Measurements from ENCODE around the gene MAP9. TPM values are rescaled to one million over a fixed set of nuclear protein-coding genes. Genes with fewer than 3 reads are reported as not detected.
"Not testable (repeated sequence)": the region's sequence is repeated elsewhere in the genome, so short reads cannot be mapped to it uniquely, and the experiment has no call there.

Gene MAP9
- total RNA-seq, 1 experiment from 2014 or later, result 3.1 TPM

GRCh38 chr4:155322782-155323181 lies 54.0 kb downstream of the MAP9 start:
- DNase-seq (ENCODE audit: low read depth in 1 of 2, low spot score in 2 of 2), result no peak
- Histone ChIP-seq H3K4me1 (replicated peaks) (no peaks in the 10 kb centered on the region), H3K9me3 (replicated peaks) (no peaks in the 10 kb centered on the region), H3K27ac (no peak overlapping the region), H3K27me3 (replicated peaks) (no peaks in the 10 kb centered on the region), H3K4me3 (no peak overlapping the region), H3K36me3 (no peaks in the 10 kb centered on the region)

GRCh38 chr4:155321006-155321405 lies 55.8 kb downstream of the MAP9 start:
- H3K4me1 ChIP-seq (replicated peaks), result no peaks in the 10 kb centered on the region
- no peak for DNase-seq (ENCODE audit: low read depth in 1 of 2, low spot score in 2 of 2)
- H3K27me3 ChIP-seq (replicated peaks), result no peaks in the 10 kb centered on the region; the same call in 1 of the 2 replicates
- no peaks in the 10 kb centered on the region for H3K9me3 ChIP-seq (replicated peaks)
- no peak overlapping the region for H3K27ac ChIP-seq
- no peak overlapping the region for H3K4me3 ChIP-seq
- H3K36me3 ChIP-seq, result no peaks in the 10 kb centered on the region

DNA sequence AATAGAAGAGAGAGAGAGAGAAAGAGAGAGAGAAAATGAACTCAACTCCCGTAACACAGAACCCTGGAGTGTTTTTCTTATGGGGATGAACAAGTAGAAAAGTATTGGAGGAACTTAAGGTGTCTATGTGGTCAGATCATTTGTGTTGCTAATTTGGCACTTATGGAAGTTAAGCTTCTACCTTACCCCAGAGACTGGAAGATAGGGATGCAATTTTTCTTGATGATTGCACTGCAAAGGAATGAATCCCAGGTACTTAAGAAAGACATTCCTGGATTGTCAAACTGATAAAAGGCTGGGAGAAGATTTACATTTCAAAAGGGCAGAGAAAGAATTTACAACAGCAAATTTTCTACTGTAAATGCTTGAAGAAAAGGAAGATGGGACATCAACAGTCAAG lies 57.2 kb downstream of the MAP9 start:
- no peak for DNase-seq (ENCODE audit: low read depth in 1 of 2, low spot score in 2 of 2)
- Histone ChIP-seq H3K4me1 (replicated peaks) (no peaks in the 10 kb centered on the region), H3K27ac (no peak overlapping the region)

DNA sequence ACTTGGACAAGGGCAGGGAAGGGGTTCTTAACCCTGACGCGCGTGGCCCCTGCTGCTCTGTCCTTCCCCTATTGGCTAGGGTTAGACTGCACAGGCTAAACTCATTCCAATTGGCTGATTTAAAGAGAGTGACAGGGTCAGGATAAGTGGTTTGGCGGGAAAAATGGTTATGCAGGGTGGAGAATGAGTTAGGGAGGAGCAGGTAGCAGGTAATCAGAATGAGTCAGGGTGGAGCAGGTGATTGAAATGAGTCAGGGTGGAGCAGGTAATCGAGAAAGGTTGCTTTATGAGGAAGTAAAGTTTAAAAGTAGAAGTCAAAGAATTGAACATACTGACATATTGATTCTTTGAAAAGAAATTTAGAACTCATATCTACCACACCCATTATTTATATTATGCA lies 64.7 kb downstream of the MAP9 start:
- H3K4me3 ChIP-seq; H3K27ac ChIP-seq; H3K36me3 ChIP-seq; DNase-seq (ENCODE audit: low read depth in 1 of 2, low spot score in 2 of 2); H3K4me1 ChIP-seq (replicated peaks); H3K27me3 ChIP-seq (replicated peaks); H3K9me3 ChIP-seq (replicated peaks): not testable (repeated sequence)

More for the DNA sequence above, 57.2 kb downstream of the MAP9 start:
- no peaks in the 10 kb centered on the region; the same call in 1 of the 2 replicates for H3K27me3 ChIP-seq (replicated peaks)
- no peak overlapping the region for H3K4me3 ChIP-seq
- no peaks in the 10 kb centered on the region for H3K9me3 ChIP-seq (replicated peaks)
- H3K36me3 ChIP-seq, result no peaks in the 10 kb centered on the region

DNA sequence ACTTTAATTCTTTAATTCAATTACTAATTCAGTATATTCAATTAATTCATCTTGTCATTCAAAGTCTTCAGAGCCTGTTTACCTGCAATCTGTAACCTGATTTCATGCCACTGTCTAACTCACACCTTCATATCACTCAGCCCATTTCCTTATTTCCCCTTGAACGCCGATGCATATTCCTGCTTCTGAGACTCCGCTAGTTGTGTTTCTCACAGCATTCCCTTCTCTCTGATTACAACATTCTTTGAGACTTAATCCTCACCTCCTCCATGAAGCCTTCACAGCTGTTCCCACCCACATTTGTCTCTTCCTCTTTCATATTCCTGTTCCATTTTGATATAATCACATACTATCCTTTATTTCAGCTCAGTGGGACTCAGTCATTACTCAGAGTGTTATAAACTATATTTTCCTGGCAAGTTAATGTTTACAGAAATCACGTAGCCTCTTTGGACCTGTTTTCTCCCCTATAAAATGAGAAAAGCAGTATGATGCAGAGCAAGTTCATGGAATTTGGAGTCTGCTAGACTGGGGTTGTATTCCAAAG lies 69.0 kb downstream of the MAP9 start:
- H3K4me1 ChIP-seq (replicated peaks), result no peaks in the 10 kb centered on the region
- H3K9me3 ChIP-seq (replicated peaks), result no peaks in the 10 kb centered on the region
- no peak overlapping the region for H3K27ac ChIP-seq
- DNase-seq (ENCODE audit: low read depth in 1 of 2, low spot score in 2 of 2), result no peak
- no peaks in the 10 kb centered on the region; the same call in 1 of the 2 replicates for H3K27me3 ChIP-seq (replicated peaks)
- no peak overlapping the region for H3K4me3 ChIP-seq
- no peaks in the 10 kb centered on the region for H3K36me3 ChIP-seq

DNA sequence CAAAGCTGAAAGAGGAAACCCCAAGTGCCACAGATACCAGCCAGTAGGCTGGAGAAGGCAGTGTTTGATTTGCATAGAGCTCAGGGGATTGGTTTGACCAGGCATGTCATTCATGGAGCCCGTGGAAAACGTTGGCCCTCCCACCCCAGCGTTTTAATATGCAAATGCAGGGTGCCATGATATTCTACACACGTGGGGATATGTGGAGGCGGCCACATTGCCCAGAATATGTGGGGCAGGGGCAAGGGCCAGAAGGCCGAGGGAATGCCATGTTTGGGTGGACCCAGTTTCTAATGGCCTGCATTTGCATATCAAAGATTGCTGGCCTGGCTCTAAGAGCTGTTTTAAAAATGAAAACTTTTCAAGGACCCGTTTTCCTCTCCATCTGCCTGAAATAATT lies 71.1 kb downstream of the MAP9 start:
- H3K36me3 ChIP-seq, result no peaks in the 10 kb centered on the region
- H3K27me3 ChIP-seq (replicated peaks), result no peaks in the 10 kb centered on the region; the same call in 1 of the 2 replicates
- no peak overlapping the region for H3K4me3 ChIP-seq
- H3K4me1 ChIP-seq (replicated peaks), result no peaks in the 10 kb centered on the region
- H3K27ac ChIP-seq, result no peak overlapping the region
- no peaks in the 10 kb centered on the region for H3K9me3 ChIP-seq (replicated peaks)
- DNase-seq (ENCODE audit: low read depth in 1 of 2, low spot score in 2 of 2), result no peak

DNA sequence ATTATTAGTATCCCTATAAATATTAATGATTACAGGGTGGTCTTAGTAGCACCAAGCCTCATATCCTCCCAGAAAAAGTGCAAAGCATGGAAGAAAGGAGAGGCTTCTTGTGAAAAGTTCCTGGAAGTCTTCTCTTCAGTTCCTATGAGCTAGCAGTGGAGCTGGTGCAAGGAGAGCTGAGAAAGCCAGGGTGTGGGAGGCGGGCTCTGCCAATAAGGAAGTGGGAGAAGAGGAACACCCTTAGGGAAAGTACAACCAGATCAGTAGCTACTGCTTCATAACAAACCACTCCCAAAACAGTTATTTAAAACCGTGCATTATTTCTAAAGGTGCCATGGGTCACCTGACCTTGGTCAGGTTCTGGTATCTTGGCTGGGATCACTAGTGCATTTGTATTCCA lies 72.4 kb downstream of the MAP9 start:
- no peaks in the 10 kb centered on the region; the same call in 1 of the 2 replicates for H3K27me3 ChIP-seq (replicated peaks)
- H3K27ac ChIP-seq, result no peak overlapping the region
- no peak overlapping the region for H3K4me3 ChIP-seq
- H3K36me3 ChIP-seq, result no peaks in the 10 kb centered on the region
- no peak for DNase-seq (ENCODE audit: low read depth in 1 of 2, low spot score in 2 of 2)
- no peaks in the 10 kb centered on the region for H3K9me3 ChIP-seq (replicated peaks)
- no peaks in the 10 kb centered on the region for H3K4me1 ChIP-seq (replicated peaks)

- H3K36me3 ChIP-seq, result no peaks in the 10 kb centered on the region
- no peaks in the 10 kb centered on the region for H3K27me3 ChIP-seq (replicated peaks)
- no peak overlapping the region for H3K4me3 ChIP-seq
- no peaks in the 10 kb centered on the region for H3K4me1 ChIP-seq (replicated peaks)
- no peak overlapping the region for H3K27ac ChIP-seq
- no peak for DNase-seq (ENCODE audit: low read depth in 1 of 2, low spot score in 2 of 2)
- H3K9me3 ChIP-seq (replicated peaks), result no peaks in the 10 kb centered on the region
These were observed 77.7 kb downstream of the MAP9 start for GRCh38 chr4:155299103-155299502.

Other genes starting within 250 kb of the MAP9 start
- not detected in 2 replicates for gene NPY2R, start 168.3 kb downstream of the MAP9 start, total RNA-seq (2014; rRNA removed; shearing (Covaris generic))

Measured in SJSA1 (cell line).